ENCODE data around the gene C1QTNF6. TPM values are rescaled to one million over a fixed set of nuclear protein-coding genes. Genes with fewer than 3 reads are reported as not detected.
A peak's percentile ranks its signal among the peaks of the same experiment; 100 is the strongest.

C1QTNF6 gene
- total and polyA plus RNA-seq, 2 of the 8 experiments (the other 6 are each of a cell fraction or from before 2014, with no cell fraction given), result 3.1 to 6.5 TPM

DNA sequence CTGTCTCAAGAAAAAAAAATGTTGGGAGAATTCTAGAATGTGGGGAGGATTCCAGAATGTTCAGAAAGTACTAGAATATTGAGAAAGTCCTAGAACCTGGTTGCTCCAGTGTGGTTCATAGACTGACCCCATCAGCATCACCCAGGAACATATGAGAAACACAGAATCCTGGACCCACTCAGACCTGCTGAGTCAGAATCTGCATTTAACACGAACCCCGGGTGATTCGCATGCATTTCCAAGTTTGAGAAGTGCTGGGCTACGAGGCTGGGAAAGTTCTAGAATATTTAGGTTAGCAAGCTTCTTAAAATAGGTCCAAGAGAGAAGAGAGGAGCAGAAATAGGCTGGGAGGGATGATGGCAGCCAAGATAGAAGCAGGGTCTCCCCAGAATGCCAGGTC is 6.4 kb downstream of the C1QTNF6 start:
- Histone ChIP-seq H3K4me2 (ENCODE audit: insufficient read depth in 1 of 2, low read depth in 2 of 2, low read length in 2 of 2) (no peak overlapping the region), H2BK5ac (ENCODE audit: low read depth, low read length) (no peak overlapping the region), H2BK120ac (replicated peaks; ENCODE audit: low read depth, low read length) (no peak overlapping the region), H3K4me1 (replicated peaks in 1 of 4; ENCODE audit: control insufficient read depth in 3 of 4, insufficient read depth in 4 of 4, low read length in 3 of 4) (peaks cover 0 to 3% (median 1%) of the 10 kb centered on the region in 4 experiments; a peak in 3 of 7 replicates), H3K79me1 (ENCODE audit: low read depth, low read length) (no peaks in the 10 kb centered on the region), H3K36me3 (ENCODE audit: control insufficient read depth in 2 of 4, insufficient read depth in 4 of 4, low read length in 3 of 4) (no peaks in the 10 kb centered on the region), H2BK15ac (ENCODE audit: low read length) (0 out of 2 replicates have a peak overlapping the region, but pooled peaks have one; percentile 61), H3K14ac (ENCODE audit: insufficient read length) (no peak overlapping the region), H3K4me3 (ENCODE audit: extremely low read depth in 1 of 4, insufficient read depth in 2 of 4, low read depth in 3 of 4, low read length in 4 of 4) (no peak overlapping the region), H2BK20ac (ENCODE audit: low read length) (no peak overlapping the region), H3K56ac (replicated peaks; ENCODE audit: insufficient read length, low read depth, low read length) (no peak overlapping the region), H3K23me2 (ENCODE audit: low read depth, low read length) (no peaks in the 10 kb centered on the region), H3K27me3 (replicated peaks in 1 of 4; ENCODE audit: control insufficient read depth in 3 of 4, extremely low read depth in 1 of 4, insufficient read depth in 3 of 4, low read length in 3 of 4) (no peaks in the 10 kb centered on the region; a peak in 1 of 7 replicates), H2AFZ (ENCODE audit: low read length) (no peak overlapping the region), H4K91ac (replicated peaks; ENCODE audit: insufficient read length, low read length) (no peak overlapping the region), H3K4ac (replicated peaks; ENCODE audit: insufficient read length, low read depth, low read length) (no peak overlapping the region), H2BK12ac (ENCODE audit: low read depth, low read length) (no peak overlapping the region), H3K23ac (ENCODE audit: insufficient read length) (no peak overlapping the region), H4K20me1 (replicated peaks in 1 of 2; ENCODE audit: control insufficient read depth in 1 of 2, insufficient read depth in 2 of 2, low read length in 2 of 2) (no peaks in the 10 kb centered on the region), H3K9me3 (ENCODE audit: insufficient read depth in 2 of 2, low read depth in 1 of 2, low read length in 1 of 2) (no peaks in the 10 kb centered on the region), H4K5ac (ENCODE audit: insufficient read length, low read depth, low read length) (no peak overlapping the region), H4K8ac (ENCODE audit: extremely low read depth, insufficient read depth, low read length) (no peak overlapping the region), H3K9ac (replicated peaks in 1 of 4; ENCODE audit: extremely low read depth in 1 of 4, low read depth in 3 of 4, low read length in 3 of 4) (no peak overlapping the region), H2AK5ac (ENCODE audit: low read depth, low read length) (no peak overlapping the region), H3K18ac (ENCODE audit: extremely low read depth, low read length) (no peak overlapping the region), H3K79me2 (ENCODE audit: control insufficient read depth in 1 of 2, insufficient read depth in 2 of 2, low read length in 2 of 2) (no peaks in the 10 kb centered on the region), H3K27ac (ENCODE audit: low read depth, low read length) (no peak overlapping the region)
- TF ChIP-seq EP300 (IDR thresholded peaks at IDR 0.05; ENCODE audit: borderline replicate concordance in 1 of 2, low read depth in 2 of 2, low read length in 2 of 2), result no peak
- TF ChIP-seq TBP (IDR thresholded peaks at IDR 0.05; ENCODE audit: low read depth, low read length), result no peak
- no peak for TF ChIP-seq JUN (IDR thresholded peaks at IDR 0.05; ENCODE audit: low read depth, low read length)
- TF ChIP-seq, protein P1, sequence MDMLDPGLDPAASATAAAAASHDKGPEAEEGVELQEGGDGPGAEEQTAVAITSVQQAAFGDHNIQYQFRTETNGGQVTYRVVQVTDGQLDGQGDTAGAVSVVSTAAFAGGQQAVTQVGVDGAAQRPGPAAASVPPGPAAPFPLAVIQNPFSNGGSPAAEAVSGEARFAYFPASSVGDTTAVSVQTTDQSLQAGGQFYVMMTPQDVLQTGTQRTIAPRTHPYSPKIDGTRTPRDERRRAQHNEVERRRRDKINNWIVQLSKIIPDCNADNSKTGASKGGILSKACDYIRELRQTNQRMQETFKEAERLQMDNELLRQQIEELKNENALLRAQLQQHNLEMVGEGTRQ (IDR thresholded peaks at IDR 0.05; ENCODE audit: low read length), result no peak
- TF ChIP-seq BRCA1 (IDR thresholded peaks at IDR 0.05; ENCODE audit: low read depth, low read length), result no peak
- no peak for TF ChIP-seq NANOG (IDR thresholded peaks at IDR 0.05; ENCODE audit: insufficient read depth, low read depth, low read length, poor library complexity, severe bottlenecking)
- TF ChIP-seq RNF2 (IDR thresholded peaks at IDR 0.05; ENCODE audit: borderline replicate concordance, low read depth, low read length, missing control alignments, poor library complexity, severe bottlenecking), result no peak
- no peak for TF ChIP-seq BACH1 (IDR thresholded peaks at IDR 0.05; ENCODE audit: low read length)
- TF ChIP-seq TCF12 (IDR thresholded peaks at IDR 0.05; ENCODE audit: low read depth, low read length), result no peak
- TF ChIP-seq CBX5 (IDR thresholded peaks at IDR 0.05; ENCODE audit: low read depth, low read length), result no peak
- POLR2A ChIA-PET (ENCODE audit: partially characterized antibody), result no interaction called here
- CTCF ChIA-PET (ENCODE audit: partially characterized antibody), result interaction anchor here (0.9 to 1.3 kb wide), 4 partner anchors 16 to 78 kb away, joined by 3 to 5 read pairs (median 4); partner anchors contain the start of gene RAC2
- DNase-seq (ENCODE audit: low read depth in 1 of 2, low spot score in 2 of 2) (no peak), FAIRE-seq (no peak)
- 57% methylated on average over 4 of the region's 4 CpGs; no CpG with 5 or more reads in 1 of the 2 experiments for WGBS, 2 experiments (ENCODE audit: extremely low coverage in 1 of 2, insufficient coverage in 1 of 2, insufficient read length in 1 of 2, insufficient replicate concordance in 2 of 2, low coverage in 1 of 2, low lambda C conversion rate in 2 of 2, missing lambda C conversion rate in 1 of 2)

Measured in H1 (cell line).